H1 (cell line): ENCODE measurements around the gene HS3ST3B1. TPM values are rescaled to one million over a fixed set of nuclear protein-coding genes. Genes with fewer than 3 reads are reported as not detected.

Source experiments
- CTCF ChIA-PET: fragments of 300-600 bp; sonication (Branson Sonifier 250); formaldehyde crosslinking; loops from one replicate; lab custom pipeline; 2021; ENCODE audit not compliant: partially characterized antibody; lab: Charles Lee
- POLR2A ChIA-PET: fragments of 300-600 bp; sonication (Branson Sonifier 250); formaldehyde crosslinking; loops from one replicate; lab custom pipeline; 2021; ENCODE audit warnings: inconsistent platforms; ENCODE audit not compliant: partially characterized antibody; lab: Charles Lee
- DNase-seq, 2 experiments: peaks; one replicate each; pipeline versions ENCODE4 v3.0.0 to v3.0.0-alpha.2; 2010 to 2022; ENCODE audit warnings: low spot score in 2 of 2, low read depth in 1 of 2, mixed read lengths in 1 of 2
- FAIRE-seq: peaks from 2 replicates; lab custom pipeline; 2011; peaks lifted over from hg19 to GRCh38; lab: Jason Lieb, UNC
- H2AFZ ChIP-seq: 2 replicates; pipeline ENCODE4 v1.8.1; 2012; ENCODE audit warnings: low read length, inconsistent platforms
- H2AK5ac ChIP-seq: 2 replicates; pipeline ENCODE4 v1.6.1; 2013; ENCODE audit warnings: low read depth, low read length
- H2BK120ac ChIP-seq: replicated peaks from 2 replicates; pipeline ENCODE3; 2013; ENCODE audit warnings: low read depth, low read length, inconsistent platforms
- H2BK12ac ChIP-seq: 2 replicates; pipeline ENCODE4 v1.6.1; 2013; ENCODE audit warnings: low read depth, low read length
- H2BK15ac ChIP-seq: 2 replicates; pipeline ENCODE4 v1.6.1; 2013; ENCODE audit warnings: low read length
- H2BK20ac ChIP-seq: 2 replicates; pipeline ENCODE4 v1.6.1; 2013; ENCODE audit warnings: low read length
- H2BK5ac ChIP-seq: 2 replicates; pipeline ENCODE4 v1.6.1; 2013; ENCODE audit warnings: low read depth, low read length
- H3K14ac ChIP-seq: 2 replicates; pipeline ENCODE4 v1.6.1; 2013; ENCODE audit warnings: inconsistent platforms; ENCODE audit not compliant: insufficient read length
- H3K18ac ChIP-seq: 2 replicates; pipeline ENCODE4 v1.6.1; 2013; ENCODE audit warnings: low read length; ENCODE audit errors: extremely low read depth
- H3K23ac ChIP-seq: 2 replicates; pipeline ENCODE4 v1.6.1; 2013; ENCODE audit warnings: inconsistent platforms; ENCODE audit not compliant: insufficient read length
- H3K23me2 ChIP-seq: 2 replicates; pipeline ENCODE4 v1.6.1; 2013; ENCODE audit warnings: low read depth, low read length
- H3K27ac ChIP-seq: 2 replicates; pipeline ENCODE4 v1.6.1; 2011; ENCODE audit warnings: low read depth, low read length, inconsistent platforms
- H3K27me3 ChIP-seq, 4 experiments: replicated peaks in 1 of 4; 1 replicate in 1 of 4; 2 replicates in 3 of 4; pipeline versions ENCODE4 v1.6.1 to v1.8.1; 2011 to 2013; ENCODE audit warnings: low read length in 3 of 4, mild to moderate bottlenecking in 3 of 4, inconsistent platforms in 2 of 4, mixed read lengths in 2 of 4, moderate library complexity in 1 of 4; ENCODE audit not compliant: control insufficient read depth in 3 of 4, insufficient read depth in 3 of 4; ENCODE audit errors: extremely low read depth in 1 of 4
- H3K36me3 ChIP-seq, 4 experiments: 2 replicates each; pipeline versions ENCODE4 v1.6.1 to v1.8.1; 2011 to 2013; ENCODE audit warnings: mild to moderate bottlenecking in 4 of 4, low read length in 3 of 4, moderate library complexity in 2 of 4, control low read depth in 1 of 4, inconsistent platforms in 1 of 4; ENCODE audit not compliant: insufficient read depth in 4 of 4, control insufficient read depth in 2 of 4
- H3K4ac ChIP-seq: replicated peaks from 2 replicates; pipeline ENCODE3; 2013; ENCODE audit warnings: low read length, low read depth, mixed read lengths, inconsistent platforms; ENCODE audit not compliant: insufficient read length
- H3K4me1 ChIP-seq, 4 experiments: replicated peaks in 1 of 4; 1 replicate in 1 of 4; 2 replicates in 3 of 4; pipeline versions ENCODE4 v1.6.1 to v1.8.1; 2011 to 2013; ENCODE audit warnings: low read length in 3 of 4, inconsistent platforms in 2 of 4, mixed read lengths in 1 of 4; ENCODE audit not compliant: insufficient read depth in 4 of 4, control insufficient read depth in 3 of 4
- H3K4me2 ChIP-seq, 2 experiments: 2 replicates each; pipeline versions ENCODE4 v1.6.1 to v1.8.1; 2011 to 2013; ENCODE audit warnings: low read depth in 2 of 2, low read length in 2 of 2, control low read depth in 1 of 2, inconsistent platforms in 1 of 2, mild to moderate bottlenecking in 1 of 2; ENCODE audit not compliant: insufficient read depth in 1 of 2
- H3K4me3 ChIP-seq, 4 experiments: fragments of 200-600, 300-600 bp in 1 of 4; sonication (generic), shearing (Covaris generic), sonication (Bioruptor Twin) in 1 of 4; 2 replicates each; pipeline versions ENCODE4 v1.5.1 to v1.8.1; 2011 to 2016; ENCODE audit warnings: low read length in 4 of 4, low read depth in 3 of 4, control low read depth in 2 of 4, inconsistent platforms in 2 of 4, mild to moderate bottlenecking in 2 of 4, mixed read lengths in 1 of 4, moderate library complexity in 1 of 4; ENCODE audit not compliant: insufficient read depth in 2 of 4; ENCODE audit errors: extremely low read depth in 1 of 4
- H3K56ac ChIP-seq: replicated peaks from 2 replicates; pipeline ENCODE3; 2013; ENCODE audit warnings: low read depth, mild to moderate bottlenecking, mixed read lengths, low read length, inconsistent platforms; ENCODE audit not compliant: insufficient read length
- H3K79me1 ChIP-seq: 2 replicates; pipeline ENCODE4 v1.6.1; 2013; ENCODE audit warnings: low read depth, low read length, control low read depth
- H3K79me2 ChIP-seq, 2 experiments: 2 replicates each; pipeline versions ENCODE4 v1.6.1 to v1.8.1; 2012 to 2013; ENCODE audit warnings: low read length in 2 of 2, mild to moderate bottlenecking in 2 of 2, inconsistent platforms in 1 of 2; ENCODE audit not compliant: insufficient read depth in 2 of 2, control insufficient read depth in 1 of 2
- H3K9ac ChIP-seq, 4 experiments: replicated peaks in 1 of 4; 1 replicate in 1 of 4; 2 replicates in 3 of 4; pipeline versions ENCODE4 v1.6.1 to v1.8.1; 2011 to 2013; ENCODE audit warnings: low read depth in 3 of 4, low read length in 3 of 4, control low read depth in 2 of 4, mild to moderate bottlenecking in 2 of 4, moderate library complexity in 2 of 4, inconsistent platforms in 1 of 4; ENCODE audit errors: extremely low read depth in 1 of 4
- H3K9me3 ChIP-seq, 2 experiments: 2 replicates each; pipeline versions ENCODE4 v1.6.1 to v1.8.1; 2012 to 2013; ENCODE audit warnings: mild to moderate bottlenecking in 2 of 2, moderate library complexity in 2 of 2, control low read depth in 1 of 2, inconsistent platforms in 1 of 2, low read depth in 1 of 2, low read length in 1 of 2, mixed read lengths in 1 of 2; ENCODE audit not compliant: insufficient read depth in 2 of 2
- H4K20me1 ChIP-seq, 2 experiments: replicated peaks in 1 of 2; 2 replicates each; pipeline versions ENCODE3 to v1.8.1; 2011 to 2013; ENCODE audit warnings: inconsistent platforms in 2 of 2, low read length in 2 of 2, mild to moderate bottlenecking in 1 of 2; ENCODE audit not compliant: insufficient read depth in 2 of 2, control insufficient read depth in 1 of 2
- H4K5ac ChIP-seq: 2 replicates; pipeline ENCODE4 v1.6.1; 2013; ENCODE audit warnings: low read length, low read depth, mixed read lengths, inconsistent platforms; ENCODE audit not compliant: insufficient read length
- H4K8ac ChIP-seq: 2 replicates; pipeline ENCODE4 v1.8.0; 2013; ENCODE audit warnings: mild to moderate bottlenecking, moderate library complexity, low read length, inconsistent platforms; ENCODE audit not compliant: insufficient read depth; ENCODE audit errors: extremely low read depth
- H4K91ac ChIP-seq: replicated peaks from 2 replicates; pipeline ENCODE3; 2013; ENCODE audit warnings: low read length, mixed read lengths, inconsistent platforms; ENCODE audit not compliant: insufficient read length
- CHD1 ChIP-seq: IDR thresholded peaks from 2 replicates; pipeline ENCODE4 v1.6.1; 2012; ENCODE audit warnings: low read depth, low read length, improper control_type of control experiment
- EZH2 ChIP-seq: fragments of 200-600 bp; sonication (generic); IDR thresholded peaks from 2 replicates; pipeline ENCODE4 v1.7.1; 2012; ENCODE audit warnings: low read depth, mild to moderate bottlenecking, moderate library complexity, low read length, inconsistent platforms; ENCODE audit not compliant: severe bottlenecking
- HDAC6 ChIP-seq: IDR thresholded peaks from one replicate; pipeline ENCODE4 v1.7.1; 2012; ENCODE audit warnings: low read depth, mild to moderate bottlenecking, inconsistent platforms, low read length, moderate library complexity
- MAFK ChIP-seq: IDR thresholded peaks from 2 replicates; pipeline ENCODE4 v1.6.1; 2012; ENCODE audit warnings: low read depth, mild to moderate bottlenecking, improper control_type of control experiment, low read length
- POLR2AphosphoS5 ChIP-seq: IDR thresholded peaks from 2 replicates; pipeline ENCODE4 v1.6.1; 2011; ENCODE audit warnings: low read depth, low read length
- SIRT6 ChIP-seq: IDR thresholded peaks from one replicate; pipeline ENCODE4 v1.7.1; 2012; ENCODE audit warnings: low read length, inconsistent platforms
- SRF ChIP-seq: IDR thresholded peaks from 2 replicates; pipeline ENCODE4 v1.6.1; 2011; ENCODE audit warnings: mild to moderate bottlenecking, low read depth, low read length, moderate library complexity
- TAF7 ChIP-seq: optimal IDR thresholded peaks from 2 replicates; pipeline ENCODE3; 2011; ENCODE audit warnings: low read depth, mild to moderate bottlenecking, inconsistent platforms, low read length, moderate library complexity, borderline replicate concordance
- TCF12 ChIP-seq: IDR thresholded peaks from 2 replicates; pipeline ENCODE4 v1.6.1; 2011; ENCODE audit warnings: low read depth, mild to moderate bottlenecking, low read length
- ZNF274 ChIP-seq: IDR thresholded peaks from 2 replicates; pipeline ENCODE4 v1.7.0; 2012; ENCODE audit warnings: low read length, borderline replicate concordance; ENCODE audit errors: extremely low read depth
- WGBS, 2 experiments: shearing (Covaris generic) in 1 of 2; methylation state at CpG; one replicate each; pipeline versions ENCODE4 v1.1.6 to v1.1.7; 2013 to 2015; ENCODE audit warnings: low lambda C conversion rate in 2 of 2, mixed read lengths in 2 of 2, inconsistent platforms in 1 of 2, low coverage in 1 of 2, missing lambda C conversion rate in 1 of 2; ENCODE audit not compliant: insufficient replicate concordance in 2 of 2, insufficient coverage in 1 of 2, insufficient read length in 1 of 2; ENCODE audit errors: extremely low coverage in 1 of 2, missing lambda C conversion rate in 1 of 2; 5-methylcytosine and 5-hydroxymethylcytosine counted together
- polyA plus RNA-seq, 7 experiments: library from polyadenylated mRNA; depleted of rRNA in 3 of 7; stranded (reverse) in 5 of 7; unstranded in 2 of 7; fragments of >200 nt in 5 of 7; fragments of 200-250 nt in 2 of 7; gene quantifications; 1 replicate in 5 of 7; 2 replicates in 1 of 7; 4 replicates in 1 of 7; pipeline versions ENCODE4 v1.2.1 to v1.2.3, GENCODE V29; 2011 to 2013; ENCODE audit warnings: missing spikeins in 2 of 7, mixed read lengths in 2 of 7
- total RNA-seq: library from RNA; stranded (reverse); fragmentation: NEBNext Ultra II Directional; extraction: Animal tissue kit (Norgen Biotek cat#: 25700); gene quantifications from 2 replicates; pipeline ENCODE4 v1.2.1, GENCODE V29; 2021
- TF ChIP-seq, protein P1 (sequence below): IDR thresholded peaks from 2 replicates; pipeline ENCODE4 v1.6.1; 2012; ENCODE audit warnings: low read length, inconsistent platforms
- TF ChIP-seq, protein P2 (sequence below): IDR thresholded peaks from 2 replicates; pipeline ENCODE4 v1.6.1; 2011; ENCODE audit warnings: low read length, improper control_type of control experiment

Gene HS3ST3B1
- total and polyA plus RNA-seq, 2 of the 8 experiments (the other 6 are each of a cell fraction or from before 2014, with no cell fraction given), result 4.7 to 14.4 TPM

DNA sequence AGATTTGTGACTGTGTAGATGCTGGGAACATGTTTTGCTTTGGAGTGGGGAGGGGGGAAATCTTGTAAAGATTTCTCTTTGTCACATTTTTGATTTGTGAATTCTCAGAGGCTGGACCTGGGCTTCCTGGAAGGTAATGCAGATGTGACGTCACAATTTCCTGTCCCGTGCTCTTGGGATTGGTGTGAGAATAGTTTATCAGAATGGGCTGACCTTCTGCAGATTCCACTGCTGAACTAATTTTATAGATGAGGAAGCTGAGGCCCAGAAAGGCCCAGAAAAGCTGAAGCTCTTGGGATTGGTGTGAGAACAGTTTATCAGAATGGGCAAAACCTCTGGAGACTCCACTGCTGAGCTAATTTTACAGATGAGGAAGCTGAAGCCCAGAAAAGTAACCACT is 34.0 kb downstream of the HS3ST3B1 start:
- no peak overlapping the region for H2BK120ac ChIP-seq
- no peak overlapping the region for H3K27ac ChIP-seq
- H4K20me1 ChIP-seq, result no peaks in the 10 kb centered on the region
- 96% methylated on average over 2 of the region's 2 CpGs; no CpG with 5 or more reads in 1 of the 2 experiments for WGBS, 2 experiments
- no peaks in the 10 kb centered on the region for H3K36me3 ChIP-seq
- ChIA-PET CTCF (interaction anchor here (1.7 kb wide), 1 partner anchor 38 kb away, joined by 4 read pairs; no protein-coding TSS in a partner anchor), POLR2A (interaction anchor here (0.6 to 1.6 kb wide), 2 partner anchors 22 to 36 kb away, joined by 3 read pairs; no protein-coding TSS in a partner anchor)
- H3K79me1 ChIP-seq, result peaks cover 4% of the 10 kb centered on the region; the same call in 1 of the 2 replicates
- H2BK12ac ChIP-seq, result no peak overlapping the region
- no peak overlapping the region for H4K91ac ChIP-seq
- H2BK5ac ChIP-seq, result no peak overlapping the region
- H3K4me3 ChIP-seq, result no peak overlapping the region
- peaks cover 0 to 56% of the 10 kb centered on the region in 2 experiments; a peak in 2 of 4 replicates for H3K79me2 ChIP-seq
- peaks cover 4% of the 10 kb centered on the region; the same call in 1 of the 2 replicates for H3K23me2 ChIP-seq
- H4K8ac ChIP-seq, result no peak overlapping the region
- H4K5ac ChIP-seq, result no peak overlapping the region
- DNase-seq (no peak), FAIRE-seq (no peak)
- no peak overlapping the region for H3K4ac ChIP-seq
- H3K14ac ChIP-seq, result no peak overlapping the region
- peaks cover 14 to 22% (median 19%) of the 10 kb centered on the region in 4 experiments for H3K4me1 ChIP-seq
- H2AFZ ChIP-seq, result no peak overlapping the region
- no peak overlapping the region for H2BK15ac ChIP-seq
- H3K9ac ChIP-seq, result no peak overlapping the region
- no peaks in the 10 kb centered on the region; a peak in 1 of 7 replicates for H3K27me3 ChIP-seq
- no peak overlapping the region for H3K18ac ChIP-seq
- no peaks in the 10 kb centered on the region for H3K9me3 ChIP-seq
- H2BK20ac ChIP-seq, result no peak overlapping the region
- no peak overlapping the region for H2AK5ac ChIP-seq
- no peak overlapping the region for H3K23ac ChIP-seq
- no peak overlapping the region for H3K56ac ChIP-seq
- no peak overlapping the region for H3K4me2 ChIP-seq
- TF ChIP-seq, protein P1, sequence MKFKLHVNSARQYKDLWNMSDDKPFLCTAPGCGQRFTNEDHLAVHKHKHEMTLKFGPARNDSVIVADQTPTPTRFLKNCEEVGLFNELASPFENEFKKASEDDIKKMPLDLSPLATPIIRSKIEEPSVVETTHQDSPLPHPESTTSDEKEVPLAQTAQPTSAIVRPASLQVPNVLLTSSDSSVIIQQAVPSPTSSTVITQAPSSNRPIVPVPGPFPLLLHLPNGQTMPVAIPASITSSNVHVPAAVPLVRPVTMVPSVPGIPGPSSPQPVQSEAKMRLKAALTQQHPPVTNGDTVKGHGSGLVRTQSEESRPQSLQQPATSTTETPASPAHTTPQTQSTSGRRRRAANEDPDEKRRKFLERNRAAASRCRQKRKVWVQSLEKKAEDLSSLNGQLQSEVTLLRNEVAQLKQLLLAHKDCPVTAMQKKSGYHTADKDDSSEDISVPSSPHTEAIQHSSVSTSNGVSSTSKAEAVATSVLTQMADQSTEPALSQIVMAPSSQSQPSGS, result no peak
- TF ChIP-seq CHD1 (no peak), EZH2 (no peak), HDAC6 (no peak), TCF12 (no peak), TAF7 (no peak), MAFK (no peak), SRF (no peak), POLR2AphosphoS5 (no peak), SIRT6 (no peak), ZNF274 (no peak)
- TF ChIP-seq, protein P2, sequence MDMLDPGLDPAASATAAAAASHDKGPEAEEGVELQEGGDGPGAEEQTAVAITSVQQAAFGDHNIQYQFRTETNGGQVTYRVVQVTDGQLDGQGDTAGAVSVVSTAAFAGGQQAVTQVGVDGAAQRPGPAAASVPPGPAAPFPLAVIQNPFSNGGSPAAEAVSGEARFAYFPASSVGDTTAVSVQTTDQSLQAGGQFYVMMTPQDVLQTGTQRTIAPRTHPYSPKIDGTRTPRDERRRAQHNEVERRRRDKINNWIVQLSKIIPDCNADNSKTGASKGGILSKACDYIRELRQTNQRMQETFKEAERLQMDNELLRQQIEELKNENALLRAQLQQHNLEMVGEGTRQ, result no peak
